ENCODE results near the gene STRIP2.

DNA sequence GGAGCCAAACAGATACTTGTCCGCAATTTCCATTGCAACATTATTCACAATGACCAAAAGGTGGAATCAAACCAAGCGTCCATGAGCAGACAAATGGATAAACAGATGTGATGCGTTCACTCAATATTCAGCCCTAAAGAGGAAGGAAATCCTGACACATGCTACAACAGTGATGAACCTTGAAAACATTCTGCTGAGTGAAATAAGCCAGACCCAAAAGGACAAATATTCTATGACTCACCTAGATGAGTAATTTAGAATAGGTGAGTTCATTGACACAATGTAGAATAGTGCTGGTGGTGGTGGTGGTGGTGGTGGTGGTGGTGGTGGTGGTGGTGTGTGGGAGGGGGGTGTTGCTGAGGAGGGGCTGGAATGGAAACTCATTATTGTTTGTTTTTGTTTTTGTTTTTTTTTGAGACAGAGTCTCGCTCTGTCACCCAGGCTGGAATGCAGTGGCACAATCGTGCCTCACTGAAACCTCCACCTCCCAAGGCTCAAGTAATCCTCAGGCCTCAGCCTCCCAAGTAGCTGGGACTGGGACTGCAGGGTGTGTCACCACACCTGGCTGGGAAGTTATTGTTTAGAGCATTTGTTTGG, 96.7 kb downstream of the STRIP2 start:
- TF ChIP-seq, protein P1, sequence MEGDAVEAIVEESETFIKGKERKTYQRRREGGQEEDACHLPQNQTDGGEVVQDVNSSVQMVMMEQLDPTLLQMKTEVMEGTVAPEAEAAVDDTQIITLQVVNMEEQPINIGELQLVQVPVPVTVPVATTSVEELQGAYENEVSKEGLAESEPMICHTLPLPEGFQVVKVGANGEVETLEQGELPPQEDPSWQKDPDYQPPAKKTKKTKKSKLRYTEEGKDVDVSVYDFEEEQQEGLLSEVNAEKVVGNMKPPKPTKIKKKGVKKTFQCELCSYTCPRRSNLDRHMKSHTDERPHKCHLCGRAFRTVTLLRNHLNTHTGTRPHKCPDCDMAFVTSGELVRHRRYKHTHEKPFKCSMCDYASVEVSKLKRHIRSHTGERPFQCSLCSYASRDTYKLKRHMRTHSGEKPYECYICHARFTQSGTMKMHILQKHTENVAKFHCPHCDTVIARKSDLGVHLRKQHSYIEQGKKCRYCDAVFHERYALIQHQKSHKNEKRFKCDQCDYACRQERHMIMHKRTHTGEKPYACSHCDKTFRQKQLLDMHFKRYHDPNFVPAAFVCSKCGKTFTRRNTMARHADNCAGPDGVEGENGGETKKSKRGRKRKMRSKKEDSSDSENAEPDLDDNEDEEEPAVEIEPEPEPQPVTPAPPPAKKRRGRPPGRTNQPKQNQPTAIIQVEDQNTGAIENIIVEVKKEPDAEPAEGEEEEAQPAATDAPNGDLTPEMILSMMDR (IDR thresholded peaks at IDR 0.05): no peak
- no peak for TF ChIP-seq POLR2A (IDR thresholded peaks at IDR 0.05)
- TF ChIP-seq POLR2AphosphoS5 (IDR thresholded peaks at IDR 0.05): no peak
